Neuronal stem cell (in vitro differentiated cells): ENCODE results near the gene RHBG.

Source experiments
- DNase-seq: peaks from one replicate; pipeline ENCODE4 v3.0.0-alpha.2; 2013; ENCODE audit warnings: low spot score
- H2AFZ ChIP-seq: one replicate; pipeline ENCODE4 v1.6.1; 2013; ENCODE audit warnings: mild to moderate bottlenecking, low read length, inconsistent platforms
- H2AK5ac ChIP-seq: 2 replicates; pipeline ENCODE4 v1.6.1; 2013; ENCODE audit warnings: low read depth, mild to moderate bottlenecking, inconsistent platforms, low read length, moderate library complexity, mixed read lengths
- H2BK120ac ChIP-seq: 2 replicates; pipeline ENCODE4 v1.6.1; 2013; ENCODE audit warnings: low read depth, mild to moderate bottlenecking, inconsistent platforms, low read length, moderate library complexity, mixed read lengths
- H2BK12ac ChIP-seq: one replicate; pipeline ENCODE4 v1.6.1; 2013; ENCODE audit warnings: low read length, inconsistent platforms
- H2BK15ac ChIP-seq: 2 replicates; pipeline ENCODE4 v1.6.1; 2013; ENCODE audit warnings: mild to moderate bottlenecking, low read length, inconsistent platforms, mixed read lengths
- H2BK5ac ChIP-seq: one replicate; pipeline ENCODE4 v1.6.1; 2013; ENCODE audit warnings: inconsistent platforms, mild to moderate bottlenecking, low read length, moderate library complexity
- H3K14ac ChIP-seq: one replicate; pipeline ENCODE4 v1.6.1; 2013; ENCODE audit warnings: low read length, inconsistent platforms
- H3K18ac ChIP-seq: 2 replicates; pipeline ENCODE4 v1.6.1; 2013; ENCODE audit warnings: low read length, inconsistent platforms
- H3K23ac ChIP-seq: 2 replicates; pipeline ENCODE4 v1.6.1; 2013; ENCODE audit warnings: low read depth, mild to moderate bottlenecking, mixed read lengths, low read length, inconsistent platforms; ENCODE audit not compliant: poor library complexity
- H3K27ac ChIP-seq: replicated peaks from 3 replicates; pipeline ENCODE4 v1.5.1; 2013; ENCODE audit warnings: low read length, inconsistent platforms
- H3K27me3 ChIP-seq, 3 experiments: 2 replicates each; pipeline ENCODE4 v1.6.1; 2013; ENCODE audit warnings: low read length in 3 of 3, mild to moderate bottlenecking in 2 of 3, inconsistent platforms in 1 of 3, low read depth in 1 of 3, mixed read lengths in 1 of 3, moderate library complexity in 1 of 3; ENCODE audit not compliant: control insufficient read depth in 3 of 3, insufficient read depth in 3 of 3
- H3K36me3 ChIP-seq, 2 donors: replicated peaks in 1 of 2; 2 replicates each; pipeline ENCODE4 v1.6.1; 2013; ENCODE audit warnings: low read length in 2 of 2; ENCODE audit not compliant: control insufficient read depth in 2 of 2, insufficient read depth in 2 of 2
- H3K4ac ChIP-seq: 2 replicates; pipeline ENCODE4 v1.6.1; 2013; ENCODE audit warnings: inconsistent platforms, mild to moderate bottlenecking, low read length, moderate library complexity
- H3K4me1 ChIP-seq, 2 donors: 1 replicate in 1 of 2; 2 replicates in 1 of 2; pipeline ENCODE4 v1.6.1; 2013; ENCODE audit warnings: low read length in 2 of 2, low read depth in 1 of 2; ENCODE audit not compliant: control insufficient read depth in 2 of 2, insufficient read depth in 1 of 2
- H3K4me2 ChIP-seq: one replicate; pipeline ENCODE4 v1.6.1; 2013; ENCODE audit warnings: mild to moderate bottlenecking, low read length, inconsistent platforms; ENCODE audit not compliant: insufficient read depth, poor library complexity, severe bottlenecking
- H3K4me3 ChIP-seq, 2 donors: 2 replicates each; pipeline ENCODE4 v1.5.1; 2013; ENCODE audit warnings: low read length in 2 of 2, mild to moderate bottlenecking in 2 of 2, inconsistent platforms in 1 of 2, moderate library complexity in 1 of 2
- H3K79me1 ChIP-seq: one replicate; pipeline ENCODE4 v1.6.1; 2013; ENCODE audit warnings: low read depth, mild to moderate bottlenecking, inconsistent platforms, low read length, moderate library complexity
- H3K9ac ChIP-seq: one replicate; pipeline ENCODE4 v1.6.1; 2013; ENCODE audit warnings: mild to moderate bottlenecking, low read depth, low read length, inconsistent platforms; ENCODE audit not compliant: poor library complexity
- H3K9me3 ChIP-seq, 2 donors: replicated peaks in 1 of 2; 2 replicates each; pipeline versions ENCODE3 to v1.6.1; 2013; ENCODE audit warnings: low read length in 2 of 2, mild to moderate bottlenecking in 2 of 2, inconsistent platforms in 1 of 2, low read depth in 1 of 2, mixed read lengths in 1 of 2, moderate library complexity in 1 of 2; ENCODE audit not compliant: control insufficient read depth in 2 of 2, insufficient read depth in 1 of 2
- H4K8ac ChIP-seq: one replicate; pipeline ENCODE4 v1.6.1; 2013; ENCODE audit warnings: low read depth, mild to moderate bottlenecking, inconsistent platforms, low read length, moderate library complexity
- H4K91ac ChIP-seq: one replicate; pipeline ENCODE4 v1.6.1; 2013; ENCODE audit warnings: low read length, low read depth, mild to moderate bottlenecking, inconsistent platforms; ENCODE audit not compliant: poor library complexity
- WGBS, 2 donors: extraction: QIAGEN DNeasy Blood & Tissue Kit; methylation state at CpG; one replicate each; pipeline ENCODE4 v1.1.7; 2013; ENCODE audit warnings: missing lambda C conversion rate in 2 of 2, mixed read lengths in 1 of 2; ENCODE audit not compliant: insufficient read length in 2 of 2, insufficient replicate concordance in 1 of 2; ENCODE audit errors: extremely low coverage in 2 of 2; 5-methylcytosine and 5-hydroxymethylcytosine counted together

RHBG gene

DNA sequence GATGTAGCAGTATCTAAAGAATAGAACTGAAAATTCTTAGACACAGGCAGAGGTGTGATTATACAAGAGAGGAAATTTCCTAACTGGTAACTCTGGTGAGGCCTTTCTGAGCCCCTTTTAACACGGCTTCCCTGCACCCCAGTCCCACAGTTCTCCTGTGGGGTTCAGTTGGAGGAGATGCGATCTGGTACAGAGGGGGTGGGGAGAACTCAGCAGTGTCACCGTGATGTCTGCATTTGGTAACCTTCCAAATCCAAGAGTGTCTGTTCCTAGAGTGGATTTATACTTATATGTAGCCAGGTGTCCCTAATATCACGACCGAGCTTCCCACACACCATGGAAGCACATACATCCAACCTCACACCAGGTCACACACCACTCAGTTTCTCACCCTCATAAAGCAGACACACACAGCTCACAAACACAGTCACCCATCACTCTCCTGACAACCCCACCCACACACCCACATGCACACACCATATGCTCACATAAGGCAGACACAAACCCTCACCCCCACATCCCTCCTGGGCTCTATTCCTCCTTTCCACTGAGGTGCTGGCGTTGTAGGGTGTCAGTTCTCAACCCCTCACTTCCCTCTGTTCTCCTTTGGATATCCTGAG lies 48.5 kb downstream of the RHBG start:
- H3K27me3 ChIP-seq: peaks cover 19 to 94% (median 72%) of the 10 kb centered on the region in 3 experiments
- H2AK5ac ChIP-seq: no peak overlapping the region
- DNase-seq: no peak
- no peak overlapping the region for H3K14ac ChIP-seq
- no peak overlapping the region for H3K4me2 ChIP-seq
- no peak overlapping the region for H3K27ac ChIP-seq
- no peak overlapping the region for H3K18ac ChIP-seq
- no peak overlapping the region for H2BK5ac ChIP-seq
- H4K8ac ChIP-seq: no peak overlapping the region
- H3K79me1 ChIP-seq: no peaks in the 10 kb centered on the region
- no peak overlapping the region for H3K4me3 ChIP-seq
- no peak overlapping the region for H3K4ac ChIP-seq
- no peak overlapping the region for H2AFZ ChIP-seq
- H4K91ac ChIP-seq: no peak overlapping the region
- no peak overlapping the region for H3K23ac ChIP-seq
- H2BK12ac ChIP-seq: no peak overlapping the region
- H2BK15ac ChIP-seq: no peak overlapping the region
- H3K9me3 ChIP-seq: peaks cover 0 to 2% of the 10 kb centered on the region in 2 donors
- H3K36me3 ChIP-seq: no peaks in the 10 kb centered on the region
- H2BK120ac ChIP-seq: no peak overlapping the region
- no peak overlapping the region for H3K9ac ChIP-seq
- H3K4me1 ChIP-seq: peaks cover 0 to 9% of the 10 kb centered on the region in 2 donors
- no CpG with 5 or more reads among the region's 6 CpGs for WGBS, 2 donors

DNA sequence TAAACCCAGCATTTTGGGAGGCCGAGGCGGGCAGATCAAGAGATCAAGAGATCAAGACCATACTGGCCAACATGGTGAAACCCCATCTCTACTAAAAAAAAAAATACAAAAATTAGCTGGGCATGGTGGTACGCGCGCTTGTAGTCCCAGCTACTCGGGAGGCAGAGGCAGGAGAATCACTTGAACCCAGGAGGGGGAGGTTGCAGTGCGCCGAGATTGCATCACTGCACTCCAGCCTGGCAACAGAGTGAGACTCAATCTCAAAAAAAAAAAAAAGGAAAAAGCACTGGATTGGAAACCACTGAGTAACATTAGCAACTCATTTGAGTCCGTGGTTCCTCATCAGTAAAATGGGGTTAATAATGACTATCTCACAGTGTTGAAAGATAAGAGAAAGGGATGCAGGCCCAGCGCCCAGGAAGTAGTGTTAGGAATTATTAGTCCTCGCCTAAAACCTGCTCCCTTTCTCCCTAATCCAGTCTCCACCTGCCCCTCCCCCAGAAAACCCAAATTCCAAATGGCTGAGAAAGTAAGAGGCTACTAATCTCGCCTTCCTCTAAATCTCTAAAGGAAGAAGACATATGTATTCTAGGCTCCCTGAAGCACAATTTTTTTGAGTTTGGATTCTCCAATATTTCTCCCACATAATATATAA lies 49.5 kb downstream of the RHBG start:
- Histone ChIP-seq H3K4ac (no peak overlapping the region), H3K23ac (no peak overlapping the region), H3K9me3 (peaks cover 0 to 2% of the 10 kb centered on the region in 2 donors), H2BK120ac (no peak overlapping the region), H2BK15ac (no peak overlapping the region), H3K36me3 (no peaks in the 10 kb centered on the region), H3K18ac (no peak overlapping the region), H3K27ac (no peak overlapping the region), H3K79me1 (no peaks in the 10 kb centered on the region), H3K4me3 (no peak overlapping the region), H3K9ac (no peak overlapping the region), H4K8ac (no peak overlapping the region), H3K4me2 (no peak overlapping the region), H2BK12ac (no peak overlapping the region), H3K27me3 (peaks cover 28 to 100% (median 80%) of the 10 kb centered on the region in 3 experiments), H3K4me1 (peaks cover 0 to 9% of the 10 kb centered on the region in 2 donors), H4K91ac (no peak overlapping the region), H3K14ac (no peak overlapping the region), H2AK5ac (no peak overlapping the region), H2AFZ (no peak overlapping the region), H2BK5ac (no peak overlapping the region)
- no CpG with 5 or more reads among the region's 12 CpGs for whole genome bisulfite sequencing, 2 donors
- DNase-seq: no peak

DNA sequence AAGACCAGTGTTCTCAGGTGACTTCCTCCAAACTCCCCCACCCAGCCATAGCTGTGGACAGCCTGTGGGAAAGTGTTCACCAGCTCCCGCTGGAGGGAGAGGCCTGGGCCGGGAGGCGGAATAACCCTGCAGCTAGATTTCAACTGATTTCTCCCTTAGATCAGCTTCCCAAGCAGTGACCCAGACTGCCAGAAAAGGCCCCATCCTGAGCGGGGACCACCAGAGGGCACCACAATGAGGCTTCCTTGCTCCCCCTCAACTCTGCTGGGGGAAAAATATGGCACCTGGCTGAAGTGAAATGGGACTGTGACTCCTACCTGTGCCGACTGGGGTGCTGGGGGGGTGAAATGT lies 50.8 kb downstream of the RHBG start:
- no peak overlapping the region for H2BK5ac ChIP-seq
- no peak overlapping the region for H4K8ac ChIP-seq
- no peak overlapping the region for H3K9ac ChIP-seq
- H3K14ac ChIP-seq: no peak overlapping the region
- no peak overlapping the region for H2BK15ac ChIP-seq
- H3K4ac ChIP-seq: no peak overlapping the region
- no peak overlapping the region for H2BK12ac ChIP-seq
- no peaks in the 10 kb centered on the region for H3K36me3 ChIP-seq
- H3K18ac ChIP-seq: no peak overlapping the region
- no peak overlapping the region for H2AK5ac ChIP-seq
- H4K91ac ChIP-seq: no peak overlapping the region
- H3K4me2 ChIP-seq: no peak overlapping the region
- no peak overlapping the region for H2BK120ac ChIP-seq
- H3K4me3 ChIP-seq: peak overlapping the region in 1 of 2 donors; percentile 30
- H2AFZ ChIP-seq: no peak overlapping the region
- H3K79me1 ChIP-seq: no peaks in the 10 kb centered on the region
- H3K27me3 ChIP-seq: peaks cover 32 to 100% (median 90%) of the 10 kb centered on the region in 3 experiments
- peaks cover 0 to 9% of the 10 kb centered on the region in 2 donors for H3K4me1 ChIP-seq
- DNase-seq: no peak
- H3K23ac ChIP-seq: no peak overlapping the region
- H3K27ac ChIP-seq: no peak overlapping the region
- H3K9me3 ChIP-seq: peaks cover 0 to 2% of the 10 kb centered on the region in 2 donors
- WGBS, 2 donors: no CpG with 5 or more reads among the region's 5 CpGs

DNA sequence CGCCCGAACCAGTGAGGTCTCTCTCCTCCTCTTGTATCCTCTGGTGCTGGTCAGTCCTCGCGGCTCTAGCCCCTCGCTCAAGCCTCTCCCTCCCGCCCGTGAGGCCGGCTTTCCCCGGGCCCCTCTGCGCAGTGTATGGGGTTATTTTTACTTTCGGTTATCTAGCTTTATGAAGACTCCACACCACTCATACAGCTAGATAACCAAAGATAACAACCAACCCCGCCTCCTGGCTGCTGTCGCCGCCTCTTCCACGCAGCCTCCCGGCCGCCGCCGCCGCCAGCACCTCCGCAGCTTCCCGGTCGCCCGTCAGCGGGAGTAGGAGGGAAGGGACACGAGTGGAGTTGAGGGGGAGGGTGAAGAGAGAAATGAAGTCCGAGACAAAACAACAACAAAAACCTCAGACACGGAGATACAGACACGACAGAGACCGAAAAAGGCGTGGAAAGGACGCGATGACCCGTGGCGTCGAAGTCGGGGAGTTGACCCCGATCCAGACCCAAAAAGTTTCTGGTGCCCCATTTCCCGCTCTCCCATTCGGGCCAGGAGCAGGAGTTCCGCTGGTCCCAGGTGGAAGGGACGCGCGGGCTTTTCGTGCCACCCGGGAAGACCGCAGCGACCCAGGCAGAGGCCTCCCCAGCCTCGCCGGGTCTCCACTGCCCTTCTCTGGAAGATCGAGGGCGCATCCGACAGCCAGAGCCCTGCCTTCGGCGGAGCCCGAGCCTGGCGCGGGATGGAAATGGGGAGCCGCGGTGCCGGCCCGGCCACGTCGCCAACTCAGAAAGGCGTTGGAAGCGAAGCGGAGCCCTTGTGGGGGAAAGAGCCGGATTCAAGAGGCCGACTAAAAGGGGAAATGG lies 51.4 kb downstream of the RHBG start:
- Histone ChIP-seq H4K8ac (no peak overlapping the region), H3K14ac (no peak overlapping the region), H3K9me3 (peaks cover 0 to 2% of the 10 kb centered on the region in 2 donors), H3K27me3 (peaks cover 36 to 100% (median 93%) of the 10 kb centered on the region in 3 experiments), H3K4me2 (peak overlapping the region; percentile 37), H2BK120ac (no peak overlapping the region), H2AFZ (peak overlapping the region; percentile 70), H3K18ac (peak overlapping the region; percentile 87), H3K4me3 (peak overlapping the region in 1 of 2 donors; percentile 28), H3K4me1 (peaks cover 0 to 7% of the 10 kb centered on the region in 2 donors), H3K27ac (no peak overlapping the region), H3K23ac (peak overlapping the region; percentile 16), H2BK5ac (peak overlapping the region; percentile 43), H3K79me1 (no peaks in the 10 kb centered on the region), H3K36me3 (no peaks in the 10 kb centered on the region), H3K4ac (no peak overlapping the region), H3K9ac (no peak overlapping the region), H2AK5ac (peak overlapping the region; percentile 6), H4K91ac (no peak overlapping the region), H2BK12ac (no peak overlapping the region), H2BK15ac (peak overlapping the region; percentile 60)
- no peak for DNase-seq
- WGBS, 2 donors: no CpG with 5 or more reads among the region's 69 CpGs
